Loucy (cell line): Measurements from ENCODE around the gene GATD1.

Experiments used
- CTCF ChIP-seq: fragments of 200-600 bp; sonication (generic); conservative IDR thresholded peaks from 2 replicates; pipeline ENCODE4 v1.5.1; 2014; ENCODE audit warnings: mild to moderate bottlenecking, antibody characterized with exemption, low read length
- EZH2phosphoT487 ChIP-seq: fragments of 200-600 bp; IDR thresholded peaks from 2 replicates; pipeline ENCODE4 v1.6.1; 2018; ENCODE audit warnings: antibody characterized with exemption, mild to moderate bottlenecking, moderate library complexity, borderline replicate concordance

GRCh38 chr11:763073-763463, 14.2 kb downstream of the GATD1 start:
- TF ChIP-seq CTCF (no peak), EZH2phosphoT487 (no peak)
